ENCODE data around the gene GPRC5B.

The GPRC5B gene

DNA sequence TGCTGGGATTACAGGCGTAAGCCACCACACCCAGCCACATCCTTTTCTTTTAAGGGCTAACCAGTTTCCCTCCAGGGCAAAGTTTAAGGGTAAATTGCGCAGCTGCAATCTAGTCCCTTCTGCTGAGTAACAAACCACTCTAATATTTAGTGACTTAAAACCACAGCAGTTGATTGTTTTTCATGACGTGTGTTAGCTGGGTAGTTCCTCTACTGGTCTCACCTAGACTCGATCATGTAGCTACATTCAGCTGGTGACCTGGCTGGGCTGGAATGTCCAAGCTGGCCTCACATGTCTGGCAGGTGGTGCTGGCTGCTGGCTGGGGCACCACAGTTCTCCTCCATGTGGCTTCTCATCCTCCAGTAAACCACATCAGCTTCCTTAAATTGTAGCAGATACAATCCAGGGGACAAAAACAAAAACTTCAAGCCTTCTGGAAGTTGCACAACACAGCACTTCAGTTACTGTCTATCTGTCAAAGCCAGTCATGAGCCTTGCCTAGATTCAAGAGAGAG is 75.5 kb downstream of the GPRC5B start:
- no peak for DNase-seq

DNA sequence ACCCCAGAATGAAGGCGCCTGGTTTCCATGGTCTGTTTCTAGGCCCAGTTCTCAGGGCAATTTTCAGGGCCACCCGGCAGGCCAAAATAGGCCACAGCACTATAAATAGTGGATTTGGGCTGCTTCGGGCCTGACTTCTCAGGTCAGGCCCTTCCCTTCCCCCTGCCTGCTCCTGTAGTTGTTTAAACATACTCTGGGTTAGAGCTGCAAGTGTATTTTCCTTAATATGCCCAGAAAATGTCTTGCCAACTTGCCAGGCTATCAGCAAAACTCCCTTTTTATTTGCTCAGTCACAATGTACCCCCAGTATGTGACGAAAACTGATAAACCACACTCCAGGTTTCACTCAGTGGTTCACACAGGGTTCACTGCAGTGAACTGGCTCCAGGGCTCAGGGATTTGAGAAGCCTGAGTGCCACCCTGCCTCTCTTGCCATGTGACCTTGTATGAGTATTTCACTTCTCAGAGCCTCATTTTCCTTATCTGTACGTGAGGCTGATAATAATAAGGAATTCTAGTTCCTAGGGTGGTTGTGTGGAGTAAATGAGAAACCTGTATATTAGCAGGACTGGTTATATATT is 76.5 kb downstream of the GPRC5B start:
- DNase-seq, result no peak

All from CD4-positive, alpha-beta T cell treated with Interleukin-4 for 4 hours (primary cell).